GM23248 (cell line): ENCODE measurements around the gene MRTFA.

Source experiments
- EZH2 ChIP-seq: fragments of 200-600 bp; sonication (generic); IDR thresholded peaks from 2 replicates; pipeline ENCODE4 v1.6.1; 2018; ENCODE audit warnings: antibody characterized with exemption, mild to moderate bottlenecking; ENCODE audit not compliant: insufficient read depth, poor library complexity, severe bottlenecking
- EZH2phosphoT487 ChIP-seq: fragments of 200-600 bp; sonication (generic); IDR thresholded peaks from 2 replicates; pipeline ENCODE4 v1.6.1; 2018; ENCODE audit warnings: antibody characterized with exemption, moderate library complexity, mild to moderate bottlenecking, low read depth; ENCODE audit not compliant: insufficient read depth

- TF ChIP-seq EZH2 (no peak), EZH2phosphoT487 (no peak)
These were observed 36.5 kb upstream of the MRTFA start for GRCh38 chr22:40673017-40673416.
